Karpas-422 (cell line): ENCODE data around the gene HIP1. TPM values are rescaled to one million over a fixed set of nuclear protein-coding genes. Genes with fewer than 3 reads are reported as not detected.
"Not testable (repeated sequence)": the region's sequence is repeated elsewhere in the genome, so short reads cannot be mapped to it uniquely, and the experiment has no call there.

Experiments
- DNase-seq: peaks from one replicate; pipeline ENCODE4 v3.0.0-alpha.2; 2015
- H2AFZ ChIP-seq: fragments of 200-600 bp; sonication (generic); 2 replicates; pipeline ENCODE4 v1.6.1; 2014; ENCODE audit warnings: antibody characterized with exemption, low read length, mixed read lengths
- H3K27ac ChIP-seq: fragments of 200-600 bp; sonication (generic); 2 replicates; pipeline ENCODE4 v1.5.1; 2014; ENCODE audit warnings: mild to moderate bottlenecking, low read length, moderate library complexity
- H3K27me3 ChIP-seq: fragments of 200-600 bp; sonication (generic); 2 replicates; pipeline ENCODE4 v1.6.1; 2014; ENCODE audit warnings: low read length, mixed read lengths
- H3K36me3 ChIP-seq: fragments of 200-600 bp; sonication (generic); 2 replicates; pipeline ENCODE4 v1.6.1; 2014; ENCODE audit warnings: low read length, mixed read lengths; ENCODE audit not compliant: insufficient read depth
- H3K4me1 ChIP-seq: fragments of 200-600 bp; sonication (generic); 2 replicates; pipeline ENCODE4 v1.6.1; 2014; ENCODE audit warnings: mild to moderate bottlenecking, low read length, mixed read lengths
- H3K4me2 ChIP-seq: fragments of 200-600 bp; sonication (generic); 2 replicates; pipeline ENCODE4 v1.6.1; 2014; ENCODE audit warnings: low read length, low read depth, mild to moderate bottlenecking; ENCODE audit not compliant: poor library complexity, severe bottlenecking
- H3K4me3 ChIP-seq: fragments of 200-600 bp; sonication (generic); 2 replicates; pipeline ENCODE4 v1.5.1; 2014; ENCODE audit warnings: mild to moderate bottlenecking, antibody characterized with exemption, low read length, mixed read lengths
- H3K79me2 ChIP-seq: fragments of 200-600 bp; sonication (generic); 2 replicates; pipeline ENCODE4 v1.6.1; 2014; ENCODE audit warnings: mild to moderate bottlenecking, low read length, mixed read lengths
- H3K9ac ChIP-seq: fragments of 200-600 bp; sonication (generic); 2 replicates; pipeline ENCODE4 v1.6.0; 2014; ENCODE audit warnings: low read length
- H3K9me2 ChIP-seq: fragments of 200-600 bp; sonication (generic), shearing (Covaris generic); replicated peaks from 2 replicates; pipeline ENCODE4 v1.6.0; 2014; ENCODE audit warnings: mild to moderate bottlenecking, low read length, moderate library complexity; ENCODE audit not compliant: insufficient read depth
- H3K9me3 ChIP-seq: fragments of 300-700, 200-600 bp; sonication (generic); 2 replicates; pipeline ENCODE4 v1.6.1; 2014; ENCODE audit warnings: low read length, mixed read lengths
- H4K20me1 ChIP-seq: fragments of 200-600 bp; sonication (generic); 2 replicates; pipeline ENCODE4 v1.6.1; 2014; ENCODE audit warnings: mild to moderate bottlenecking, antibody characterized with exemption, low read length, low read depth; ENCODE audit not compliant: insufficient read depth
- total RNA-seq: library from RNA; depleted of rRNA; stranded (reverse); fragments of >200 nt; shearing (Covaris generic); gene quantifications from 2 replicates; pipeline ENCODE4 v1.2.3, GENCODE V29; 2014; ENCODE audit warnings: low replicate concordance

HIP1 gene
- total RNA-seq, 1 experiment from 2014 or later, result 0.34 TPM

- no peaks in the 10 kb centered on the region for H3K36me3 ChIP-seq
- H3K9me3 ChIP-seq, result no peaks in the 10 kb centered on the region
- no peaks in the 10 kb centered on the region for H3K27me3 ChIP-seq
- no peak overlapping the region for H3K9ac ChIP-seq
- no peaks in the 10 kb centered on the region for H3K79me2 ChIP-seq
- H4K20me1 ChIP-seq, result no peaks in the 10 kb centered on the region
- no peak overlapping the region for H2AFZ ChIP-seq
- no peaks in the 10 kb centered on the region for H3K9me2 ChIP-seq
- DNase-seq, result no peak
- H3K27ac ChIP-seq, result no peak overlapping the region
- no peak overlapping the region for H3K4me2 ChIP-seq
- H3K4me1 ChIP-seq, result no peaks in the 10 kb centered on the region
- no peak overlapping the region for H3K4me3 ChIP-seq
These were observed 134.3 kb downstream of the HIP1 start for GRCh38 chr7:75604408-75604807.

GRCh38 chr7:75602831-75603230 lies 135.9 kb downstream of the HIP1 start:
- not testable (repeated sequence) for H2AFZ ChIP-seq, H3K9ac ChIP-seq, H3K9me2 ChIP-seq, H3K36me3 ChIP-seq, H3K27ac ChIP-seq, H3K4me1 ChIP-seq, H4K20me1 ChIP-seq, H3K4me2 ChIP-seq, DNase-seq, H3K27me3 ChIP-seq, H3K4me3 ChIP-seq, H3K79me2 ChIP-seq, H3K9me3 ChIP-seq

- no peak overlapping the region for H2AFZ ChIP-seq
- no peak overlapping the region for H3K9ac ChIP-seq
- H3K27me3 ChIP-seq, result no peaks in the 10 kb centered on the region
- no peak overlapping the region for H3K4me3 ChIP-seq
- no peaks in the 10 kb centered on the region for H3K9me3 ChIP-seq
- DNase-seq, result no peak
- H3K4me1 ChIP-seq, result no peaks in the 10 kb centered on the region
- no peaks in the 10 kb centered on the region for H3K9me2 ChIP-seq
- no peak overlapping the region for H3K4me2 ChIP-seq
- no peaks in the 10 kb centered on the region for H3K36me3 ChIP-seq
- H4K20me1 ChIP-seq, result no peaks in the 10 kb centered on the region
- H3K27ac ChIP-seq, result no peak overlapping the region
- no peaks in the 10 kb centered on the region for H3K79me2 ChIP-seq
These were observed 137.2 kb downstream of the HIP1 start for GRCh38 chr7:75601539-75601938.

GRCh38 chr7:75600748-75601147 lies 138.0 kb downstream of the HIP1 start:
- not testable (repeated sequence) for H3K4me2 ChIP-seq, H3K79me2 ChIP-seq, H3K27ac ChIP-seq, H3K27me3 ChIP-seq, H3K36me3 ChIP-seq, H3K9me2 ChIP-seq, H3K4me3 ChIP-seq, H3K4me1 ChIP-seq, H3K9me3 ChIP-seq, H3K9ac ChIP-seq, H4K20me1 ChIP-seq, H2AFZ ChIP-seq, DNase-seq

- Histone ChIP-seq H2AFZ (no peak overlapping the region), H3K9ac (no peak overlapping the region), H3K4me2 (no peak overlapping the region), H3K9me3 (no peaks in the 10 kb centered on the region), H3K4me1 (no peaks in the 10 kb centered on the region), H3K4me3 (no peak overlapping the region), H3K79me2 (no peaks in the 10 kb centered on the region), H3K27ac (no peak overlapping the region), H3K27me3 (no peaks in the 10 kb centered on the region), H4K20me1 (no peaks in the 10 kb centered on the region), H3K36me3 (no peaks in the 10 kb centered on the region), H3K9me2 (no peaks in the 10 kb centered on the region)
- DNase-seq, result no peak
These were observed 139.4 kb downstream of the HIP1 start for GRCh38 chr7:75599244-75599781.

GRCh38 chr7:75596727-75597614 lies 141.8 kb downstream of the HIP1 start:
- Histone ChIP-seq H4K20me1 (no peaks in the 10 kb centered on the region), H3K4me3 (no peak overlapping the region), H3K27ac (no peak overlapping the region), H3K9me3 (no peaks in the 10 kb centered on the region), H3K4me1 (no peaks in the 10 kb centered on the region), H2AFZ (no peak overlapping the region), H3K79me2 (no peaks in the 10 kb centered on the region), H3K9me2 (no peaks in the 10 kb centered on the region), H3K27me3 (no peaks in the 10 kb centered on the region), H3K4me2 (no peak overlapping the region), H3K9ac (no peak overlapping the region), H3K36me3 (no peaks in the 10 kb centered on the region)
- DNase-seq, result no peak

GRCh38 chr7:75595766-75596165 lies 143.0 kb downstream of the HIP1 start:
- no peak for DNase-seq
- Histone ChIP-seq H2AFZ (no peak overlapping the region), H3K4me2 (no peak overlapping the region), H3K79me2 (no peaks in the 10 kb centered on the region), H3K4me1 (no peaks in the 10 kb centered on the region), H3K9me2 (no peaks in the 10 kb centered on the region), H3K4me3 (no peak overlapping the region), H3K27me3 (no peaks in the 10 kb centered on the region), H3K36me3 (no peaks in the 10 kb centered on the region), H3K9me3 (no peaks in the 10 kb centered on the region), H3K9ac (no peak overlapping the region), H4K20me1 (no peaks in the 10 kb centered on the region), H3K27ac (no peak overlapping the region)

GRCh38 chr7:75593500-75594184 lies 145.1 kb downstream of the HIP1 start:
- not testable (repeated sequence) for H3K27me3 ChIP-seq, H3K4me1 ChIP-seq, DNase-seq, H2AFZ ChIP-seq, H3K27ac ChIP-seq, H4K20me1 ChIP-seq, H3K36me3 ChIP-seq, H3K9me2 ChIP-seq, H3K4me3 ChIP-seq, H3K9ac ChIP-seq, H3K9me3 ChIP-seq, H3K4me2 ChIP-seq, H3K79me2 ChIP-seq
